ENCODE results near the gene NANOS2. TPM values are rescaled to one million over a fixed set of nuclear protein-coding genes. Genes with fewer than 3 reads are reported as not detected.

NANOS2 gene
- not detected in 2 replicates for total RNA-seq

DNA sequence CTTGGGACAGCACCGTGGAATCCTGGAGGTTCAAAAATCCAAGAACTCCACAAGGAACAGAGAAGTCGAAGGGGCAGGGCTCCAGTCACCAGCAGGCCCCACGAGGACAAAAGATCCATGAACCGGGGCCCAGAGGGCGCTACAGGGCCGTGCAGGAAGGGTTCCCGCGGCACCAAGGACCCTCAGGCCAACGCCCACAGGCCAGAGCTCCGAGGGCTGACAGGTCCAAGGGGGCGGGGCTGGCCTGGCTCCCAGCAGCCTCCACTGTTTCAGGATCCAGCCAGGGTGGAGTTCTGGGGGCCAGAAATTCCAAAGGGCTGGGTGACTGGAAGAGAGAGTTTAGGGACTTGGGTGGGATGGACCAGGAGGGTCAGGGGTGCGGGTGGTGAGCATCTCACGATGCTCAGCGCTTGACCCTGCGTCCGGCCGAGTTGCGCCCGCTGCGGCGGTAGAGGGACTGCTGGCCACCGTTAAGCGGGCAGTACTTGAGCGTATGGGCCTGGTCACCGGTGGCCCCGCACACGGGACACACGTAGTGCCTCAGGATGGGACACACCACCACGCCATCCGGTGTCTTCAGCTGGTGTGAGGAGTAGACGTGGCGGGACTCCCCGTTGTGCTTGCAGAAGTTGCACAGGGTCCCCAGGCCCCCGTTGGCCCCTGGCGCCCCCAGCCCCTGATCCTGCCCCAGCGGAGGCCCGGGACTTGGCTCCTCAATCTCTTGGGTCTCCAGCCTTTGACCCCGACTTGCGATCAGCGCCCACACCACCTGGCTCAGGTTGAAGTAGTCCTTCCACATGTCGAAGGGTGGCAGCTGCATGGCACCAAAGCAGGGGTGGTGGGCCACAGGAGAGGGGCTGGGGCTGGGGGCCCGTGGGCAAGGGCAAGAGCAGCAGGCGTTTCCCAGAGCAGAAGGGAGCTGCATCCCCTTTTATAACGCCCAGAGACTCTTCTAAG is at the start of gene NANOS2:
Gene NANOS2 (minus strand): TSS at position 905 of the 957 bp plus-strand sequence. CDS start 85 bp downstream, at position 820.

DNA sequence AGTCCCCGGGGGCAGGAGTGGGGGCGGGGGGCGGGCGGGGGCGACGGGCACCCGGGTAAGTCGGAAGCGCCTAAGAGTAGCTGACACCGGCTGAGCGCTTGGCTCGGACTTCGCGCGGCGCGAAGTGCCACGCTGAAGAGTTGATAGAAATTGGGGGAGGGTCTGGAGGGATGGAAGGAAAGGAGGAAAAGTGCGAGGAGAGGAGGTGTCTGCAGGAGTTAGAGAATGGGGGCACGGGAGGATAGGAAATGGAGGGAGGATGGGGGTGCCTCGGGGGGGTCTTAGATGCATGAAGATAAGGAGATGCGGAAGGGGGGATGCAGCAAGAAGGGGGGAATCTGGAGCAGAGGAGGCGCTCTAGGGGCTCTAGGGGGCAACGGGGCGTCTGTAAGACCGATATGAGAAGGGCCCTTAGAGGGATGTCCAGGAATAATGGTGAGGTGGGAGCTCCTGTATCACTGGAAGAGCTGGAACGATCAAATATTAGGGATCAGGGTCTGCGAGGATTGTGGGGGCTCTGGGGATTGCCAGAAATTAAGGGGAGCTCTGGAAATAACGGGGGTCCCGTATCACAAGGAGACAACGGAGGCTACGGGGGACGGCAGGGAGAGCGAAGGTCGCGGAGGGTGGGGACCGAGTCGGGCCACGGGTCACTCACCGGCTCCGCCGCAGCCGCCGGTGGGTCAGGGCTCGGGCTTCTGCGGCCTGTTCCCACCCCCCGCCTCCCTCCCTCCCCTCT is 12.5 kb downstream of the NANOS2 start, which contains the start of gene MYPOP:
Gene MYPOP (minus strand): TSS at position 702 of the 739 bp plus-strand sequence. CDS start 840 bp downstream, outside the sequence.

DNA sequence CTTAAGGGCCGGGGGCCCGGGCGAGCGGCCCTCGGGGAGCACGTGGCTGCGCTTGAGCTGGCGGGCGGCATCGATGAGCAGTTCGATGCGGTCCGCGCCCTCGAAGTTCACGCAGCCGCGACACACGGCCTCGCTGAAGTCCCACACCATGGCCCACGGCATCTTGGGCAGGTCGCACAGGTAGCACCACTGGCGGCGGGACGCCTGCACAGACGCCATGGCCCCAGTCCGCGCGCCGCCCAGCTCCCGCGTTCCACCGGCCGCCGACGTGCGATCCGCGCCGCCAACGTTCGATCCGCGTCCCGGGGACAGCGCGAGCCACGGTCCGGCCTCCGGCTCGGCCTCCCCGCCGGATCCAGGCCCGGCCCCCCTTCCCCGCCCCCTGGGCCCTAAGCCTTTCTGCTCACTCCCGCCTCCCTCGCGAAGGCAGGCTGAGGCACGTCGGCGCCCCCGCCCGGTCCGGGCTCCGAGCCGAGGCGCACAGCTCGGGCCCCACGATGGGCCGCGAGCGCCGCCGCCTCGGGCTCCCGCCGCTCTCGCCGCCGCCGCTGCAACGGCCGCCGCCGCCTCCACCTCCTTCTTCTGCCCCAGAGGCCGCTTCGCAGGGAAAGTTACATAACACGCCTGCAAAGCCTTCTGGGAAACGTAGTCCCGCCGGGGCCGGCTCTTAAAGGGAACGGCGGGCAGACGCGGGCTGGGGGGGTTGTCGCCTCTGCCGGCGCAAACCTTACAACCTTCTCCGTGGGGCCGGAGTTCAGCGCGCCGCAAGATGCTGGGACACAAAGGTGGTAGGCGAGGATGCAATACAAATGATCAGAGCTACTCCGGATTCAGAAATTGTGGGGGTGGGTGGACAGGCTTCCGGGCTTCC is 28.8 kb downstream of the NANOS2 start, which contains the start of gene IRF2BP1:
Gene IRF2BP1 (minus strand): TSS at position 586 of the 871 bp plus-strand sequence. CDS start 367 bp downstream, at position 219.

DNA sequence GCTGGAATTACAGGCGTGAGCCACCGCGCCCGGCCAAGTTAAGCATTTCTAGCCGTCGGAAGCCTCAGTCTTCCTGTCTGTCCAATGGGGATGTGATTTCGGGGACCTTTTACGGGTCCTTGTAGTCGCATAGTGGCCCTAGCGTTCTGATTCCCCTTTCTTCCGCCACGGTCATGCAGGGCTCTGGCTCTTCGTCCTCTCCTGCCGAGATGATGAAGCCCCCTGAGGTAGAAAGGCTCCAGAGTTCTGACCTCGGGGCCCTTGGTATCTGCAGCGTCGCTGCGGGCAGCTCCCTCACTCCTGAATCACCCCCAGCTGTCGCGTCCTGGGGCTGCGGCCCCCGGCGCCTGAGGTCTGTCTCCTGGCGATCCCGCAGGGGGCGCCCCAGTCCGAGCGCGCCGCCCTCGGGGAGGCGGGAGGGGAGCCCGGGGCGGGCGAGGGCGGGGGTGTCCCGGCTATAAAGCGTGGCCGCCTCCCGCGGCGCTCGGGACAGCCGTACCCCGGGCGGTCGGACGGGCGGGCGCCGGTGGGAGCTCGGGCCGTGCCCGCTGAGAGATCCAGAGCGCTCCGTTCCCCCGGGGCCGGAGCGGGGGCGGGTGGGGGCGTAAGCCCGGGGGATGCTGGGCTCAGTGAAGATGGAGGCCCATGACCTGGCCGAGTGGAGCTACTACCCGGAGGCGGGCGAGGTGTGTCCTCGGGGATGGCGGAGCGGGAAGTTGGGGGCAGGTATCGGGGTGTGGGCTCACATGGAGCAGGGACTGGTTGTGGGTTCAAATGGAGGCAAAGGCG is 50.5 kb downstream of the NANOS2 start, which contains the start of gene FOXA3:
Gene FOXA3 (plus strand): TSS at position 487 of the 789 bp plus-strand sequence. CDS start 131 bp downstream, at position 618.

Other genes with a start within 250 kb of the NANOS2 start
- 0.09 and 0.14 TPM in 2 replicates for gene GIPR, start 246.6 kb downstream of the NANOS2 start, total RNA-seq
- gene SNRPD2, start 222.8 kb downstream of the NANOS2 start, total RNA-seq = 780 and 863 TPM in 2 replicates
- 17.2 and 19.1 TPM in 2 replicates for gene QPCTL, start 222.1 kb downstream of the NANOS2 start, total RNA-seq
- gene FBXO46, start 183.9 kb downstream of the NANOS2 start, total RNA-seq = 2.0 and 2.6 TPM in 2 replicates
- gene MEIOSIN, start 181.3 kb downstream of the NANOS2 start, total RNA-seq = not detected in 2 replicates
- gene SIX5, start 145.5 kb downstream of the NANOS2 start, total RNA-seq = 6.8 and 8.0 TPM in 2 replicates
- 28.0 and 70.8 TPM in 2 replicates for gene DMPK, start 132.3 kb downstream of the NANOS2 start, total RNA-seq
- gene DMWD, start 121.9 kb downstream of the NANOS2 start, total RNA-seq = 20.2 and 27.5 TPM in 2 replicates
- 0.09 and 0.14 TPM in 2 replicates for gene RSPH6A, start 99.5 kb downstream of the NANOS2 start, total RNA-seq
- gene SYMPK, start 51.6 kb downstream of the NANOS2 start, total RNA-seq = 24.5 and 32.4 TPM in 2 replicates
- not detected in 2 replicates for gene FOXA3, start 50.5 kb downstream of the NANOS2 start, total RNA-seq
- gene IRF2BP1, start 28.6 kb downstream of the NANOS2 start, total RNA-seq = 18.6 and 22.7 TPM in 2 replicates
- gene MYPOP, start 12.2 kb downstream of the NANOS2 start, total RNA-seq = 0.85 and 0.92 TPM in 2 replicates
- under 0.01 TPM in 2 replicates for gene NOVA2, start 59.1 kb upstream of the NANOS2 start, total RNA-seq
- 5.7 and 7.2 TPM in 2 replicates for gene CCDC61, start 80.7 kb upstream of the NANOS2 start, total RNA-seq
- gene PGLYRP1, start 108.3 kb upstream of the NANOS2 start, total RNA-seq = not detected in 2 replicates
- gene IGFL4, start 126.2 kb upstream of the NANOS2 start, total RNA-seq = not detected in 2 replicates
- not detected in 2 replicates for gene IGFL3, start 209.9 kb upstream of the NANOS2 start, total RNA-seq
- gene IGFL2, start 233.5 kb upstream of the NANOS2 start, total RNA-seq = not detected in 2 replicates